HUDEP-2 (cell line): ENCODE data around the gene TAF3.

ENCODE experiments used
- DNase-seq, 76 experiments: peaks; one replicate each; lab custom pipeline; 2025; ENCODE audit not compliant: unreplicated experiment in 76 of 76; lab: John Stamatoyannopoulos, UW

TAF3 gene

GRCh38 chr10:8054244-8054493, 235.9 kb downstream of the TAF3 start:
- DNase-seq = no peak

- peak in 13 of 76 experiments; percentile 6 to 39 (median 12) for DNase-seq
Observed at GRCh38 chr10:8054494-8055407, 236.4 kb downstream of the TAF3 start, which contains the start of gene GATA3. Gene GATA3 (plus strand): TSS chr10:8054688. CDS start chr10:8055656, 968 bp downstream.

- DNase-seq = peak in 1 of 76 experiments; percentile 6
Observed at GRCh38 chr10:8055420-8056349, 237.4 kb downstream of the TAF3 start.

- DNase-seq = no peak
Observed at GRCh38 chr10:8056378-8056777, 238.1 kb downstream of the TAF3 start.

- no peak for DNase-seq
Observed at GRCh38 chr10:8056871-8057331, 238.6 kb downstream of the TAF3 start.

GRCh38 chr10:8057636-8058273, 239.4 kb downstream of the TAF3 start:
- DNase-seq = no peak

GRCh38 chr10:8058274-8059111, 240.2 kb downstream of the TAF3 start:
- no peak for DNase-seq

- no peak for DNase-seq
Observed at GRCh38 chr10:8059191-8059936, 241.1 kb downstream of the TAF3 start.

GRCh38 chr10:8060010-8060703, 241.9 kb downstream of the TAF3 start:
- no peak for DNase-seq

GRCh38 chr10:8060704-8061121, 242.4 kb downstream of the TAF3 start:
- DNase-seq = no peak

- no peak for DNase-seq
Observed at GRCh38 chr10:8061274-8062211, 243.2 kb downstream of the TAF3 start.

- no peak for DNase-seq
Observed at GRCh38 chr10:8063128-8063908, 245.0 kb downstream of the TAF3 start.

GRCh38 chr10:8063935-8064334, 245.6 kb downstream of the TAF3 start:
- DNase-seq = no peak

GRCh38 chr10:8064436-8064835, 246.1 kb downstream of the TAF3 start:
- no peak for DNase-seq

GRCh38 chr10:8065651-8066050, 247.3 kb downstream of the TAF3 start:
- DNase-seq = no peak

GRCh38 chr10:8066124-8066523, 247.8 kb downstream of the TAF3 start:
- DNase-seq = no peak
